Muscle of leg (tissue), 11 donors: ENCODE data around the gene LIN28A. TPM values are rescaled to one million over a fixed set of nuclear protein-coding genes. Genes with fewer than 3 reads are reported as not detected.

ENCODE experiments used
- DNase-seq: peaks from one replicate; pipeline ENCODE4 v3.0.0; 2013
- H3K27ac ChIP-seq: one replicate; pipeline ENCODE4 v1.5.1; 2013; ENCODE audit warnings: mild to moderate bottlenecking, low read length, control low read depth
- H3K27me3 ChIP-seq: one replicate; pipeline ENCODE4 v1.6.1; 2013; ENCODE audit warnings: low read length; ENCODE audit not compliant: control insufficient read depth, insufficient read depth
- H3K36me3 ChIP-seq: one replicate; pipeline ENCODE4 v1.6.1; 2013; ENCODE audit warnings: low read length; ENCODE audit not compliant: control insufficient read depth, insufficient read depth
- H3K4me1 ChIP-seq: one replicate; pipeline ENCODE4 v1.6.1; 2013; ENCODE audit warnings: low read length; ENCODE audit not compliant: control insufficient read depth, insufficient read depth
- H3K4me3 ChIP-seq: one replicate; pipeline ENCODE4 v1.5.1; 2013; ENCODE audit warnings: low read length, control low read depth
- H3K9me3 ChIP-seq: replicated peaks from 2 replicates; pipeline ENCODE4 v1.6.1; 2013; ENCODE audit warnings: low read depth, low read length; ENCODE audit not compliant: control insufficient read depth
- WGBS: methylation state at CpG from one replicate; pipeline ENCODE4 v1.1.5; 2013; ENCODE audit warnings: missing lambda C conversion rate; ENCODE audit not compliant: insufficient coverage; 5-methylcytosine and 5-hydroxymethylcytosine counted together
- polyA plus RNA-seq, 8 donors: library from polyadenylated mRNA; unstranded; fragments of 120-200 nt; gene quantifications; one replicate each; pipeline versions ENCODE4 v1.2.1 to v1.2.3, GENCODE V29; 2013; ENCODE audit warnings: inconsistent platforms in 1 of 8, low replicate concordance in 1 of 8; ENCODE audit not compliant: insufficient read length in 8 of 8, insufficient read depth in 1 of 8
- total RNA-seq: library from RNA; stranded (reverse); fragments of 120-200 nt; gene quantifications from one replicate; pipeline ENCODE4 v1.2.4, GENCODE V29; 2013

The LIN28A gene
- total and polyA plus RNA-seq, 9 donors: 0.03 to 0.04 (median 0.04) TPM; not detected in 6

DNA sequence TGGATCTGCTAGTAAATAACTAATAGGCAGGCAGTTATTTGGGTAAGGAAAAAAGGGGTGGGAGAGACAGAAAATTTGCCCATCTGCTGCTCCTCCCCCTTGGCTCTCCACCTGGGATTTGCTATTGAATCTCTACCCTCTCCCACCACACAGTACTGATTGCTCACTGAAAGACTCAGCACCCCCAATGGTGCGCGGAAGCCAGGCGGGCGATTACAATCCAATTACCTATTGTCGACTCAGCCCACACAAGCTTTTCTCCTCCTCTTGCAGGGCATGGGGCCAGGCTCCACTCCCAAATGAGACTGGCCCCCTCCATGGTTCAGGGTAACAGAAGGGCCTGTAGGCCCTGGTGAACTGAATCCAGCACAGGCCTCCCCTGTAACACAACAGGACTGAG, 58.9 kb downstream of the LIN28A start:
- no peak overlapping the region for H3K4me3 ChIP-seq
- H3K36me3 ChIP-seq: peaks cover 54% of the 10 kb centered on the region
- peak; percentile 22 for DNase-seq
- WGBS: 93% methylated on average over 3 of the region's 5 CpGs
- peaks cover 48% of the 10 kb centered on the region for H3K4me1 ChIP-seq
- H3K27ac ChIP-seq: peak overlapping the region; percentile 68
- H3K27me3 ChIP-seq: no peaks in the 10 kb centered on the region
- H3K9me3 ChIP-seq: no peaks in the 10 kb centered on the region

DNA sequence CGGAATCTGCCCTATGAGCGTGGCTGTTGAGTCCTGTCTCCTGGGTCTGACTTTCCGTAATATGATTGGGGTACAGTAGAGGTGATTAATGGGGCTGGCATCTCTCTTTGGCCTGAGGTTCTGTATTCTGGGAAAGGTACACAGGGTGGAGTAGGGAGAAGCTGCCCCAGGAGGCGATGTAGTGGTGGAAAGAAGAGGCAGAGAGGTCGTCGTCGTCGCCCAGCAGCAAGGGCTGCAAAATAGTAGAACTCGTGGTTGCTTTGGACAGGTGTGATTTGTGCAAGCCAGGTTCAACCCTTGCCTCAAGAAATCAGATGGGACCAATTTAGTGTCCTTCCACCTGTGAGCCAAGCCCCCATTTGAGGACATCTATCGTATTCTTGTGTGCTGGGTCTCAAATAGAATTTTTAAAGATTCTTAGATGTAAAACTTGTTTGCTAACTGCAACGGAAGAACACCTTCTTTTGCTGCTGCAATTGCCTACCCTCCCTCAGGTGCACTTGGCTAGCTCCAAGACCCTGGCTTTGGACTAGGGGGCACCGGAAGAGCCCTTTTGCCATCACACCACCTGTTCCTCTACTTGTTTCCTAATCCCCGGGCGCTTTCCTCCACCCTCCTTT, 60.4 kb downstream of the LIN28A start:
- H3K27ac ChIP-seq: no peak overlapping the region
- peaks cover 48% of the 10 kb centered on the region for H3K4me1 ChIP-seq
- WGBS: 40% methylated on average over 8 of the region's 14 CpGs
- peak overlapping the region; percentile 68 for H3K4me3 ChIP-seq
- DNase-seq: peak; percentile 23
- H3K27me3 ChIP-seq: no peaks in the 10 kb centered on the region
- peaks cover 46% of the 10 kb centered on the region for H3K36me3 ChIP-seq
- no peaks in the 10 kb centered on the region for H3K9me3 ChIP-seq

DNA sequence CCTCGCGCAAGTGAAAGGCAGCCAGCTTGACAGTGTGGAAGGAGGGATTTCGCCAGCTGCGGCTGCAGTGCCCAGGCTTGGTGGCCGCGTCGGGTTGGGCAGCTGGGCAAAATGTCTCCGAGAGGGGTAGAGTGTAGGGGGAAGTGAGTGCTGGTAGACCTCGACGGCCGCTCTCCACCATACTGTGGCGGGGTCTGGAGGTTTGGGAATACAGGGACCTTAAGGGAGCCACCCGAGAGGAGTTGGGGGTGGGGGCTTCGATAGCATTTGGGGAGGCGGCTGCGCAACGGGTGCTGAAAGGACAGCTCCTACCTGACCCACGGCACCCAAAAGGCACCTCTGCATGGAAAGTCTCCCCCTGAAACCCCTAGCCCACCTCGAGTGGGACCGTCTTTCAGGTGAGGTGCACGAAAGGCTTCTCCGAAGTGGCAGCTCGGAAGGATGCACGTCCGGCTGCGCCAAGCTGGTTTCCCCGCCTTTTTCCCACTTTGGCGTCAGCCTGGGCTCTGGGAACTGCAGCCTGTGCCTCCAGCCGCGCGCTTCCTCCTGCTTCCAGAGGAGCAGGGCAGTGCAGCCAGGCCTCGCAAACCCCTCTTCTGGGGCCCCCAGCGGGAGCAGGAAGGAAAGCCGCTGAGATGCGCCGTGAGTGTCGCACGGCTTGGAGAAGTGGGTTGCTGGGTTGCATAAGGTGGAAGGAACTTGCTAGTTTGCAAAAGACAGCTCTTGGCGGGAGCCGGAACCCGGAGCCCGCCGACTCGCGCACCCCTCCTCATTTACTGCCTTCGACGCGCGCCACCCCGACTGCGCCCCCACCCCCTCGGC, 61.1 kb downstream of the LIN28A start:
- Histone ChIP-seq H3K9me3 (no peaks in the 10 kb centered on the region), H3K36me3 (peaks cover 42% of the 10 kb centered on the region), H3K4me3 (peak overlapping the region; percentile 68), H3K27me3 (no peaks in the 10 kb centered on the region), H3K4me1 (peaks cover 48% of the 10 kb centered on the region), H3K27ac (peak overlapping the region; percentile 96)
- WGBS: under 1% methylated on average over 36 of the region's 52 CpGs
- peak; percentile 90 for DNase-seq

DNA sequence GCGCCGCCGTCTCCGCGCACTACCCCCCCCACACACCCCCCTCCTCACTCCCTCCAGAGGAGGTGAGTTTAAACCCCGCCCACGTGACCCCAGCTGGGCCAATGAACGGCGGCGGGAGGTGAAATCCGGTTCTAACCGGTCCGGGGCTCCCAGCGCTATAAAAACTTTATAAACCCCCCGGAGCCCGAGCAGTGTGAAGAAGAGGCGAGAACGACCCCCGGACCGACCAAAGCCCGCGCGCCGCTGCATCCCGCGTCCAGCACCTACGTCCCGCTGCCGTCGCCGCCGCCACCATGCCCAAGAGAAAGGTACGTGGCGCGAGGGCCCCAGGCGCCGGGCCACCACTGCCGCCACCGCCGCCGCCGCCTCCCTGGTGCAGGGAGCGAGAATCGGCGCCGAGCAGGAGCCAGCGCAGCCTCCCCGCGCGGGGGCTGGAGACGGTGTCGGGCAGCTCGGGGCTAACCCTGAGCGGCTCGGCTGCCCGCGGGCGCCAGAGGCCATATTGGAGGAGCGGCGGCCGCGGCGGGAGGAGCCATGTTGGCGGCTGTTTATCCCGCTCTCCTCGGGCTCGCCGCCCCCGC, 61.8 kb downstream of the LIN28A start, which contains the start of gene HMGN2:
TSS of gene HMGN2 (plus strand) at position 121 of the 581 bp plus-strand sequence. CDS start at position 294, 173 bp downstream.
- WGBS: under 1% methylated on average over 46 of the region's 69 CpGs
- peak within 1 kb of the TSS; percentile 68 for H3K4me3 ChIP-seq
- H3K9me3 ChIP-seq: no peaks in the 10 kb centered on the region
- peaks cover 48% of the 10 kb centered on the region for H3K4me1 ChIP-seq
- H3K27ac ChIP-seq: peak within 1 kb of the TSS; percentile 96
- peaks cover 42% of the 10 kb centered on the region for H3K36me3 ChIP-seq
- DNase-seq: peak; percentile 98
- H3K27me3 ChIP-seq: no peaks in the 10 kb centered on the region

DNA sequence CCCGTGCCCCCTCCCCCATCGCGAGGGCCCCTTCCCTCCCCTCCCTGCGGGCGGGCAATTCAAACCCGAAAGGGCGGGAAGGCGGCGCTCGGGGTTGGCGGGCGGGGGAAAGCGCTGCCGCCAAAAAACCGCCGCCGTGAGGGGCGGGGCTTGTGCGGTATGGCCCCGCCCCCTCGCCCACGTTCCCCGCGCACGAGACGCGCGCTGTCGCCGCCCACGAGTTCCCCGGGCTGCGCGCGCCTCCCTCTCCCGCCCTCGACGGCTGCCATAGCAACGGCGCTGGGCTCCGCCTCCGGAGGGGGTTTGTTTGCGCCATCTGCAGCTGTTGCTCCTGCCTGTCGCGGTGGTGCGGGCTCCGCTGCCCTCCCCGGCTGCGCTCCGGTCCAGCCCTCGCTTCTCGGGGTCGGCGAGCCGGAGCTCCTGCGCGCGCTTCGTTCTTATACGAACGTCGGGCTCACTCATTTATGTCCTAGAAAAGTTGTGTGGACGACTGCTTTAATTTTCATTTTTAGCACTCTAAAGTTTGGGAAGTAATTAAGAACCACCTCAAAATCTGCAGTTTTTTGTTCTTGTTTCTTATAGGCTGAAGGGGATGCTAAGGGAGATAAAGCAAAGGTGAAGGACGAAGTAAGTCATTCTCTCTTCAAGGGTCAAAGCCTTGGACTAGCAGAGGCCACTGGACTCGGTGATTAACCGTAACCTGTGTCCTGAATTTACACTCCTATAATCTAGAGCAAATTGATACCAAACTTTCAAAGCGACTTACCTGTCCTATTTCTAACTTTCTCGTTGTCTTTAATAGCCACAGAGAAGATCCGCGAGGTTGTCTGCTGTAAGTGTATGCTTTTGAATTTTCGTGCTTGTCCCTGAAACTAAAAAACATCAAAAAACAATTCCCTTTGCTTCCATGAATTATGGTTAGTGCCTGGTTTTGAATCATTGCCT, 62.6 kb downstream of the LIN28A start:
- H3K9me3 ChIP-seq: no peaks in the 10 kb centered on the region
- peak; percentile 98 for DNase-seq
- H3K4me1 ChIP-seq: peaks cover 43% of the 10 kb centered on the region
- peaks cover 40% of the 10 kb centered on the region for H3K36me3 ChIP-seq
- under 1% methylated on average over 43 of the region's 71 CpGs for WGBS
- peak overlapping the region; percentile 96 for H3K27ac ChIP-seq
- no peaks in the 10 kb centered on the region for H3K27me3 ChIP-seq
- H3K4me3 ChIP-seq: peak overlapping the region; percentile 68

DNA sequence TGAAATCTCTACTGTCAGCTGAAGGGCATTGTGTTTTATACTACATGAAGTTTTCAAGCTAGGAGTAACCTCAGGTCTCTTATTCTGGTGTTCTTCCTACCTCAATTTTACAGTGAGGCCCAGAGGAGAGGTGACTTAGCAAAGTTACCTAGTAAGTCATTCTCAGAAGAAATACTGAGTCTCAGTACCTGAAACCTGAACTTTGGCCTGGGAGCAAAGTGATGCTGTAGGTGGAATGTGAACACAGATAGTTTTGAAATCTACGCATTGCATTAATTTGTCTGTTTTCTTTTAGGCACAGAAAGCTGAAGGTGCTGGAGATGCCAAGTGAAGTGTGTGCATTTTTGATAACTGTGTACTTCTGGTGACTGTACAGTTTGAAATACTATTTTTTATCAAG, 64.2 kb downstream of the LIN28A start:
- Histone ChIP-seq H3K27ac (no peak overlapping the region), H3K4me3 (no peak overlapping the region), H3K4me1 (peaks cover 28% of the 10 kb centered on the region), H3K9me3 (no peaks in the 10 kb centered on the region), H3K27me3 (no peaks in the 10 kb centered on the region), H3K36me3 (peaks cover 37% of the 10 kb centered on the region)
- no peak for DNase-seq
- WGBS: no CpG with 5 or more reads among the region's 1 CpG

DNA sequence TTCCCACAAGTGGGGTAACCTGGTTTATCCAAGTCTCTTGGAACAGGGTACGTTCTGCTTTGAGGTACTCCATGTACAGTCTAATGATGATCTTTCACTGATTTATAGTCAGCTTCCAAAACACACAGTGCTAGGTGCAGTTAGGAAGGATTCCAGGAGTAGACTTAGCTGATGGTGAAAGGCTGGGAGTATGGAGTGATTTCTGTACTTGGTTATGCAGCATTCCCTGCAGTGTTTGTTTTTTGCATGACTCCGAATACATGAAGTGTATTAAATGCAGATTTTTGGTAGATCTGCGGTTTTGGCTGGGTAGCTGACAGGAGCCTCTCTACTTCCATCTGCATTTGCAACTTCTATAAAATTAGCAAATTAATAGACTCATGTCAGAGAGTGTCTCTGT, 65.4 kb downstream of the LIN28A start:
- no peak for DNase-seq

DNA sequence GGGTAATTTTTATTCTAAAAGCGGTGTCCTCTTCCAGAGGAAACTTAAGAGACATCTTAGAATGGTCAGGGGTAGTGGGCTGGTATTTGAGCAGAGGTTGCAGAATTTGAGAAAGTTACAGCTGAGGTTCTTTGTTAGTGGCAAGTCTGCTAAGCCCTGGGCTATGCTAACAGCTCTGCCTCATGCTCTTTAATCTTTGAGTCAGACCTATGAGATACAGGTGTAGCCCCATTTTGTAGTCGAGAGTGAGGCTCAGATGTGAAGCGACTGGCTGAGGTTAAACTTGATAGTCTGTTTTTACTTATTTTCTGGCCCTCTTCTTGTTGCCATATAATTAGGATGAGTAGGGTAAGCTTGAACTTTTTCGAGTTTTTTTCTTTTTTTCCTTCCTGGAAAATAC, 66.3 kb downstream of the LIN28A start:
- Histone ChIP-seq H3K36me3 (peaks cover 37% of the 10 kb centered on the region), H3K27me3 (no peaks in the 10 kb centered on the region), H3K9me3 (no peaks in the 10 kb centered on the region), H3K27ac (no peak overlapping the region), H3K4me1 (peaks cover 8% of the 10 kb centered on the region), H3K4me3 (no peak overlapping the region)
- no peak for DNase-seq
- 100% methylated on average over 1 of the region's 4 CpGs for WGBS

More for the DNA sequence above, 65.4 kb downstream of the LIN28A start:
- Histone ChIP-seq H3K9me3 (no peaks in the 10 kb centered on the region), H3K4me3 (no peak overlapping the region), H3K27me3 (no peaks in the 10 kb centered on the region), H3K4me1 (peaks cover 17% of the 10 kb centered on the region), H3K27ac (no peak overlapping the region), H3K36me3 (peaks cover 37% of the 10 kb centered on the region)
- no CpG with 5 or more reads among the region's 3 CpGs for WGBS

DNA sequence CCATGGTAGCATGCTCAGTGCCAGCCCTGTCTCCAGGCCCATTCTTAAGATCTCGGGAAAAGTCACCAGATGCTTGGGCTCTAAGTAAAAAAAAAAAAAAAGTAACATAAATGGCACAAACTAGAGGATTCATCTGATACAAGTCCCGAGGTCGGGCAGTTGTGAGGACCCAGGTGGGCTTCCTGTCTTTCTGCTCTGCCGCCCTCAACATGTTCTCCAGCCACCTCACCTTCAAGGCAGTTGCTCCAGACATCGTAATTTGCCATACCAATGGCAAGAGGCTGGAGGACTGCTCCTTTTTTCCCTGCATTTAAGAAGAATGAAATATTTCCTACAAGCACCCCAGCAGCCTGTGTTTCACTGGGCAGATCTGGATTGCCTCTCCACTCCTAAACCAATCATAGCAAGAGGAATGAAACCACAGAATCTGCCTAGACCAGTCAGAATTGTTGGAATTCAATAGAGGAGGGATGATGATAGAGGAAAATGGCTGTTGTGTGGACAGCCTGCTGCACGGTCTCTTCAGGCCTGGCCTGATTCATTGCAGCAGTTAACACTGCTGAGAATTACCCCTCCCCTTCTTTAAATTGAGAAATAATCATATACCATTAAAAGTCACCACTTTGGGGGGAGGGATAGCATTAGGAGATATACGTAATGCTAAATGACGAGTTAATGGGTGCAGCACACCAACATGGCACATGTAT, 67.0 kb downstream of the LIN28A start:
- Histone ChIP-seq H3K27ac (no peak overlapping the region), H3K4me3 (no peak overlapping the region), H3K9me3 (no peaks in the 10 kb centered on the region), H3K27me3 (no peaks in the 10 kb centered on the region), H3K36me3 (peaks cover 37% of the 10 kb centered on the region), H3K4me1 (peaks cover 7% of the 10 kb centered on the region)
- no peak for DNase-seq
- 100% methylated on average over 1 of the region's 8 CpGs for WGBS
